Panc1 (cell line): ENCODE results near the gene LAMC3. TPM values are rescaled to one million over a fixed set of nuclear protein-coding genes. Genes with fewer than 3 reads are reported as not detected.

Experiments used
- ATAC-seq: fragments of 200-7000 bp; cut with Tn5 transposase; 2 replicates; pipeline ENCODE4 v1.9.1; 2020; ENCODE audit warnings: mild to moderate bottlenecking, moderate library complexity
- BruUV-seq: library from RNA; stranded (reverse); fragments of 400-500 nt; replicated peaks from 2 replicates; lab custom pipeline; 2021; lab: Mats Ljungman, UMichigan
- CTCF ChIA-PET: fragments of 300-600 bp; sonication (Branson Sonifier 250); formaldehyde crosslinking; loops from one replicate; lab custom pipeline; 2022; ENCODE audit warnings: antibody characterized with exemption; lab: Charles Lee
- POLR2A ChIA-PET: fragments of 300-600 bp; sonication (Branson Sonifier 250); formaldehyde crosslinking; loops from one replicate; lab custom pipeline; 2022; ENCODE audit warnings: antibody characterized with exemption; lab: Charles Lee
- DNase-seq: peaks from one replicate; pipeline ENCODE4 v3.0.0-alpha.2; 2010; ENCODE audit warnings: low read depth, low spot score
- H3K27ac ChIP-seq: 2 replicates; pipeline ENCODE4 v1.5.1; 2011; ENCODE audit warnings: mild to moderate bottlenecking, low read length, inconsistent platforms
- H3K27me3 ChIP-seq: fragments of 200-500 bp; sonication (Bioruptor generic); 2 replicates; pipeline ENCODE4 v1.6.0; 2014; ENCODE audit warnings: low read length, inconsistent platforms; ENCODE audit not compliant: control insufficient read depth, insufficient read depth
- H3K36me3 ChIP-seq: fragments of 200-500 bp; sonication (Bioruptor generic); 2 replicates; pipeline ENCODE4 v1.5.1; 2014; ENCODE audit warnings: inconsistent platforms, mild to moderate bottlenecking, low read length, moderate library complexity; ENCODE audit not compliant: control insufficient read depth, insufficient read depth
- H3K4me1 ChIP-seq: 2 replicates; pipeline ENCODE4 v1.5.1; 2011; ENCODE audit warnings: inconsistent platforms, mild to moderate bottlenecking, low read length, moderate library complexity; ENCODE audit not compliant: control insufficient read depth, insufficient read depth
- H3K4me3 ChIP-seq, 2 experiments: 2 replicates each; pipeline ENCODE4 v1.5.1; 2011 to 2012; ENCODE audit warnings: low read depth in 2 of 2, low read length in 2 of 2, mild to moderate bottlenecking in 2 of 2, inconsistent platforms in 1 of 2, moderate library complexity in 1 of 2
- H3K9me3 ChIP-seq: fragments of 200-500 bp; sonication (Bioruptor generic); 2 replicates; pipeline ENCODE4 v1.5.1; 2014; ENCODE audit warnings: low read depth, mild to moderate bottlenecking, inconsistent platforms, low read length, moderate library complexity; ENCODE audit not compliant: control insufficient read depth, insufficient read depth
- CTCF ChIP-seq: fragments of 450-650 bp; IDR thresholded peaks from 2 replicates; pipeline ENCODE4 v1.5.1; 2017; ENCODE audit warnings: mild to moderate bottlenecking
- POLR2AphosphoS5 ChIP-seq: IDR thresholded peaks from 2 replicates; pipeline ENCODE4 v1.6.1; 2012; ENCODE audit warnings: mild to moderate bottlenecking, low read depth, low read length, moderate library complexity
- REST ChIP-seq, 2 experiments: IDR thresholded peaks; 2 replicates each; pipeline ENCODE4 v1.6.1; 2011 to 2012; ENCODE audit warnings: low read depth in 2 of 2, control low read depth in 1 of 2, low read length in 1 of 2, mild to moderate bottlenecking in 1 of 2, moderate library complexity in 1 of 2; ENCODE audit not compliant: insufficient read depth in 1 of 2
- SIN3A ChIP-seq: IDR thresholded peaks from 2 replicates; pipeline ENCODE4 v1.6.1; 2012; ENCODE audit warnings: low read depth, mild to moderate bottlenecking, low read length, moderate library complexity, borderline replicate concordance; ENCODE audit not compliant: insufficient read depth
- TCF7L2 ChIP-seq: IDR thresholded peaks from 2 replicates; pipeline ENCODE4 v1.6.1; 2011; ENCODE audit warnings: mild to moderate bottlenecking, low read depth, low read length, inconsistent platforms
- in situ Hi-C: cut with HindIII; loops from 2 replicates; pipeline ENCODE4 v1.10.0; 2016; ENCODE audit warnings: low sequenced_read_pairs, low pct_unique_long_range_greater_than_20kb
- intact Hi-C: fragments of 100-400 bp; cut with micrococcal nuclease; formaldehyde crosslinking; loops from one replicate; pipeline ENCODE4 v1.10.0; 2022; ENCODE audit not compliant: unreplicated experiment
- total RNA-seq: library from RNA; stranded (reverse); gene quantifications from one replicate; pipeline ENCODE4 v1.2.1, GENCODE V29; 2021; ENCODE audit not compliant: unreplicated experiment

The LAMC3 gene
- total RNA-seq, 1 experiment from 2014 or later: 16.4 TPM

- in situ Hi-C loops: no loop called here
- Histone ChIP-seq H3K27me3 (no peaks in the 10 kb centered on the region), H3K4me1 (no peaks in the 10 kb centered on the region), H3K27ac (no peak overlapping the region), H3K9me3 (no peaks in the 10 kb centered on the region), H3K4me3 (no peak overlapping the region), H3K36me3 (no peaks in the 10 kb centered on the region)
- intact Hi-C loops: no loop called here
- TF ChIP-seq CTCF (no peak), REST (IDR thresholded peaks at IDR 0.05; ENCODE audit: insufficient read depth in 1 of 2, low read depth in 2 of 2, low read length in 1 of 2) (no peak), SIN3A (no peak), POLR2AphosphoS5 (no peak), TCF7L2 (no peak)
- DNase-seq: no peak
- no TSS peak for BruUV-seq
- CTCF ChIA-PET: no interaction called here
- no peak for ATAC-seq
- POLR2A ChIA-PET: no interaction called here
These were observed 4.2 kb downstream of the LAMC3 start for GRCh38 chr9:131013015-131013755.

GRCh38 chr9:131013771-131014676 lies 5.0 kb downstream of the LAMC3 start:
- H3K36me3 ChIP-seq: no peaks in the 10 kb centered on the region
- POLR2A ChIA-PET: no interaction called here
- no peaks in the 10 kb centered on the region for H3K9me3 ChIP-seq
- ATAC-seq: no peak
- BruUV-seq: no TSS peak
- no peak for DNase-seq
- CTCF ChIA-PET: no interaction called here
- no peak overlapping the region for H3K27ac ChIP-seq
- no peaks in the 10 kb centered on the region for H3K27me3 ChIP-seq
- in situ Hi-C loops: no loop called here
- intact Hi-C loops: no loop called here
- H3K4me3 ChIP-seq: no peak overlapping the region
- TF ChIP-seq CTCF: no peak
- no peak for TF ChIP-seq SIN3A
- no peak for TF ChIP-seq POLR2AphosphoS5
- TF ChIP-seq TCF7L2: no peak
- TF ChIP-seq REST (IDR thresholded peaks at IDR 0.05; ENCODE audit: insufficient read depth in 1 of 2, low read depth in 2 of 2, low read length in 1 of 2): no peak
- no peaks in the 10 kb centered on the region for H3K4me1 ChIP-seq
